Measurements from ENCODE around the gene XRCC4.

- TF ChIP-seq, protein P1, sequence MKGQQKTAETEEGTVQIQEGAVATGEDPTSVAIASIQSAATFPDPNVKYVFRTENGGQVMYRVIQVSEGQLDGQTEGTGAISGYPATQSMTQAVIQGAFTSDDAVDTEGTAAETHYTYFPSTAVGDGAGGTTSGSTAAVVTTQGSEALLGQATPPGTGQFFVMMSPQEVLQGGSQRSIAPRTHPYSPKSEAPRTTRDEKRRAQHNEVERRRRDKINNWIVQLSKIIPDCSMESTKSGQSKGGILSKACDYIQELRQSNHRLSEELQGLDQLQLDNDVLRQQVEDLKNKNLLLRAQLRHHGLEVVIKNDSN (IDR thresholded peaks at IDR 0.05; ENCODE audit: borderline replicate concordance, low read depth) = no peak
- TF ChIP-seq, protein P2, sequence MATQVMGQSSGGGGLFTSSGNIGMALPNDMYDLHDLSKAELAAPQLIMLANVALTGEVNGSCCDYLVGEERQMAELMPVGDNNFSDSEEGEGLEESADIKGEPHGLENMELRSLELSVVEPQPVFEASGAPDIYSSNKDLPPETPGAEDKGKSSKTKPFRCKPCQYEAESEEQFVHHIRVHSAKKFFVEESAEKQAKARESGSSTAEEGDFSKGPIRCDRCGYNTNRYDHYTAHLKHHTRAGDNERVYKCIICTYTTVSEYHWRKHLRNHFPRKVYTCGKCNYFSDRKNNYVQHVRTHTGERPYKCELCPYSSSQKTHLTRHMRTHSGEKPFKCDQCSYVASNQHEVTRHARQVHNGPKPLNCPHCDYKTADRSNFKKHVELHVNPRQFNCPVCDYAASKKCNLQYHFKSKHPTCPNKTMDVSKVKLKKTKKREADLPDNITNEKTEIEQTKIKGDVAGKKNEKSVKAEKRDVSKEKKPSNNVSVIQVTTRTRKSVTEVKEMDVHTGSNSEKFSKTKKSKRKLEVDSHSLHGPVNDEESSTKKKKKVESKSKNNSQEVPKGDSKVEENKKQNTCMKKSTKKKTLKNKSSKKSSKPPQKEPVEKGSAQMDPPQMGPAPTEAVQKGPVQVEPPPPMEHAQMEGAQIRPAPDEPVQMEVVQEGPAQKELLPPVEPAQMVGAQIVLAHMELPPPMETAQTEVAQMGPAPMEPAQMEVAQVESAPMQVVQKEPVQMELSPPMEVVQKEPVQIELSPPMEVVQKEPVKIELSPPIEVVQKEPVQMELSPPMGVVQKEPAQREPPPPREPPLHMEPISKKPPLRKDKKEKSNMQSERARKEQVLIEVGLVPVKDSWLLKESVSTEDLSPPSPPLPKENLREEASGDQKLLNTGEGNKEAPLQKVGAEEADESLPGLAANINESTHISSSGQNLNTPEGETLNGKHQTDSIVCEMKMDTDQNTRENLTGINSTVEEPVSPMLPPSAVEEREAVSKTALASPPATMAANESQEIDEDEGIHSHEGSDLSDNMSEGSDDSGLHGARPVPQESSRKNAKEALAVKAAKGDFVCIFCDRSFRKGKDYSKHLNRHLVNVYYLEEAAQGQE (IDR thresholded peaks at IDR 0.05; ENCODE audit: low read depth, low read length) = no peak
- TF ChIP-seq, protein P3, sequence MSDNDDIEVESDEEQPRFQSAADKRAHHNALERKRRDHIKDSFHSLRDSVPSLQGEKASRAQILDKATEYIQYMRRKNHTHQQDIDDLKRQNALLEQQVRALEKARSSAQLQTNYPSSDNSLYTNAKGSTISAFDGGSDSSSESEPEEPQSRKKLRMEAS (IDR thresholded peaks at IDR 0.05; ENCODE audit: low read depth) = no peak
Observed at GRCh38 chr5:83374547-83374946, 297.2 kb downstream of the XRCC4 start.
